Stimulated activated CD4-positive, alpha-beta T cell treated with anti-CD3 and anti-CD28 coated beads, Interleukin-12 subunit alpha, Interleukin-12 subunit beta, amount 100 ng/mL, for 48 hours (primary cell): ENCODE results near the gene IFITM1.

Source experiments
- DNase-seq, 3 donors: peaks; one replicate each; pipeline ENCODE4 v3.0.0-alpha.2; 2020; ENCODE audit warnings: low read depth in 2 of 3, low spot score in 1 of 3

Gene IFITM1

DNA sequence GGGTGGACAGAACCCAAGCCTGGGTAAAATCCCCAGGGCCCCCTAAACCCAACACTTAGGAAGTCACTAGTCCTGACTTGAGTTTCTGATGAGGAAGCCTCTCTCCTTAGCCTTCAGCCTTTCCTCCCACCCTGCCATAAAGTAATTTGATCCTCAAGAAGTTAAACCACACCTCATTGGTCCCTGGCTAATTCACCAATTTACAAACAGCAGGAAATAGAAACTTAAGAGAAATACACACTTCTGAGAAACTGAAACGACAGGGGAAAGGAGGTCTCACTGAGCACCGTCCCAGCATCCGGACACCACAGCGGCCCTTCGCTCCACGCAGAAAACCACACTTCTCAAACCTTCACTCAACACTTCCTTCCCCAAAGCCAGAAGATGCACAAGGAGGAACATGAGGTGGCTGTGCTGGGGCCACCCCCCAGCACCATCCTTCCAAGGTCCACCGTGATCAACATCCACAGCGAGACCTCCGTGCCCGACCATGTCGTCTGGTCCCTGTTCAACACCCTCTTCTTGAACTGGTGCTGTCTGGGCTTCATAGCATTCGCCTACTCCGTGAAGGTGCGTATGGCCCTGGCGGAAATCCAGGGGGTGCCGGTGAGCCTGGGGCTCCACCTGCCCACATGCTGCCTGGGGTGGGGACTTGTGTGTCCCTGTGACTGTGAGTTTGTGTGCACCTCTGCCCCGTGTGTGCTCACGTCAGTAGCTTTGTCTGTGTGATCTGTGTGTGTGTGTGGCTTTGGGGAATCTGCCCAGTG is at the start of gene IFITM1:
TSS of gene IFITM1 (plus strand) at position 254 of the 767 bp plus-strand sequence. CDS start at position 385, 131 bp downstream.
- no peak for DNase-seq

DNA sequence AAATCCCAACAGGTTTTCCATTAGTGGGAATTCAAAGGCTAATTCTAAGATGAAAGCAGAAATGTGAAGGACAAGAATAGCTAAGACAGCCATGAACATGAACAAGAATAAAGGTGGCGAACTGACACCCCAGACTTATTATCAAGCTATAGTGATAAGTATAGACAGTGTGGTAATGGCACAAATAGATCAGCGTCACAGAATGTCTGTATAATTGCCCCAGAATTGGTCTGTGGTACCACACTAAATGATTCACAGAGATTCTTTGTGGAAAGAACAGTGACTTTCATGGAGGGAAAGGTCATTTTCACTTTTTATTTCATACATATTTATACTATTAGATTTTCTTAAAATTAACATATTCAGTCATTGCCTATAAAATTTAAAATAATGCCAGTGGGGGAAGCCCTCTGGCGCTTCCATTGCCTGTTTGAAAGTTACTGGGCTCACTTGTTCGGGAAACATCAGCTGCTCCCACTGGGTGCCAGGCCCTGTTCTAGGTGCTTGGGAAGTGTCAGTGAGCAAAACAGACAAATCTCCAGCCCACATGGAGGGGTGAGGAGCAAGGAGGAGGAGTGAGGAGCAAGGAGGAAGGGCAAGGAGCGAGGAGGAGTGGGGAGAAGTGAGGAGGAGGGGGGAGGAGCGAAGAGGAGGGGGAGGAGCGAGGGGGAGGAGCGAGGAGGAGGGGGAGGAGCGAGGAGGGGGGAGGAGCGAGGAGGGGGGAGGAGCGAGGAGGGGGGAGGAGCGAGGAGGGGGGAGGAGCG is 47.0 kb upstream of the IFITM1 start:
- DNase-seq = peak in 1 of 3 donors; percentile 22

DNA sequence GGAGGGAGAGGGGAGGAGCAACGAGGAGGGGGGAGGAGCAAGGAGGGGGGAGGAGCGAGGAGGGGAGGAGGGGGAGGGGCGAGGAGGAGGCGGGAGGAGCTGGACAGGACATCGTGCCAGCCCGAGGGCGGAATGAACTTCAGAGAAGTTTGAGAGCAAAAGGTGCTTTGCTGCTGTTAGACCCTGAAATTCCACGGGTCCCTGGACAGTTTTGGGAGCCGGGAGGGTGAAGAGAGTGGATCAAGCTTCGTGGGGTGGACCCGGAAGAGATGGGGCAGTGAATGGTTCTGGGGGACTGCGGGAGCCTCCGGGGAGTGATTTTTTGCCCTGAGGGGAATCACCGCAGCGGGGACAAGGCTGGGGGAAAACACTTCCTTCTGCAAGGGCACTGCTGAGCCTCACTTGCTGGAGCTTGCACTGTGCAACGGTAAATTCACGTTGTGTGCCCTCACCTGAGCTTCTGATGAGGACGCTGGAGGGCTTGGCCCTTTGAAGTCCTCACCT is 46.3 kb upstream of the IFITM1 start:
- peak in 1 of 3 donors; percentile 31 for DNase-seq

DNA sequence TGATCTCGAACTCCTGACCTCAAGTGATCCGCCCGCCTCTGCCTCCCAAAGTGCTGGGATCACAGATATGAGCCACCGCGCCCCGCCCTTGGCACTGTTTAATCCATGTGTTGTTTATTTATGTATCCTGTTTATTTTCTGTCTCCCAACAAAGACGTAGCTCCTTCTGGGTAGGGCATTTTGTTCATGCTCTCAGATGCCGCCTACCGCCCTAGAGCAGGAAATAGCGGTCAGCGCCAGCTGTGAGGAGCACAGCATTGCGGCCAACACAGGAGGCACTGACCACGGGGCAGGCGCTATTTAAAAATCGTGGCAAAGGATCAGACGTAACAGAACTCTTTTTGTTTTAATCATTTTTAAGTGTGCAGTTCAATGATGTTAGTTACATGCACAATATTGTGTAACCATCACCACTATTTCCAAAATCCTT is 45.1 kb upstream of the IFITM1 start:
- peak in 1 of 3 donors; percentile 14 for DNase-seq

DNA sequence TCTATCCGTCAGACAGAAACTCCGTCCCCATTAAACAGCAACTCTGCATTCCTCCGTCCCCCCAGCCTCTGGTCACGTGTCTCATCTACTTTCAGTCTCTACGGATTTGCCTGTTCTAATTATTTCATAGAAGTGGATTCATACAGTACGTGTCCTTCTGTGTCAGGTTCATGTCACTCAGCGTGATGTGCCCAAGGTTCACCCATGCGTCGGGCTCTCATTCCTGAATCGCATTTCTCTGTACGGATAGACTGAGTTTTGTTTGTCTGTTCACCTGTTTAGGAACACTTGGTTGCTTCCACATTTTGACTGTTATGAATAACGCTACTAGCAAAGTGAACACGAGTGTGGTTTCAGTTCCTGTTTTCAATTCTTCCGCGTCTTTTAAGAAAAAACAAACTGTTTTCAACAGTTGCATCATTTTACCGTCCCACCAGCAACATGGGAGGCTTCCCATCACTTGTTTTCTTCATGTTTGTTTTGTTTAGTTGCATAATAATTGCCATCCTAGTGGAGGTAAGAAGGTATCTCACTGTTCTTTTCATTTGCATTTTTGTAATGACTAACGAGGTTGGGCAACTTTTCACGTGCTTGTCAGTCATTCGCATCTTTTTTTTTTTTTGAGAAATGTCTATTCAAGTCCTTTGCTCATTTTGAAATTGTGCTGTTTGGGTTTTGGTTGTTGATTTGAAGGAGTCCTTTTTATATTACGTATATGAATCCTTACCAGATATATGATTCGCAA is 44.5 kb upstream of the IFITM1 start:
- peak in 1 of 3 donors; percentile 43 for DNase-seq

DNA sequence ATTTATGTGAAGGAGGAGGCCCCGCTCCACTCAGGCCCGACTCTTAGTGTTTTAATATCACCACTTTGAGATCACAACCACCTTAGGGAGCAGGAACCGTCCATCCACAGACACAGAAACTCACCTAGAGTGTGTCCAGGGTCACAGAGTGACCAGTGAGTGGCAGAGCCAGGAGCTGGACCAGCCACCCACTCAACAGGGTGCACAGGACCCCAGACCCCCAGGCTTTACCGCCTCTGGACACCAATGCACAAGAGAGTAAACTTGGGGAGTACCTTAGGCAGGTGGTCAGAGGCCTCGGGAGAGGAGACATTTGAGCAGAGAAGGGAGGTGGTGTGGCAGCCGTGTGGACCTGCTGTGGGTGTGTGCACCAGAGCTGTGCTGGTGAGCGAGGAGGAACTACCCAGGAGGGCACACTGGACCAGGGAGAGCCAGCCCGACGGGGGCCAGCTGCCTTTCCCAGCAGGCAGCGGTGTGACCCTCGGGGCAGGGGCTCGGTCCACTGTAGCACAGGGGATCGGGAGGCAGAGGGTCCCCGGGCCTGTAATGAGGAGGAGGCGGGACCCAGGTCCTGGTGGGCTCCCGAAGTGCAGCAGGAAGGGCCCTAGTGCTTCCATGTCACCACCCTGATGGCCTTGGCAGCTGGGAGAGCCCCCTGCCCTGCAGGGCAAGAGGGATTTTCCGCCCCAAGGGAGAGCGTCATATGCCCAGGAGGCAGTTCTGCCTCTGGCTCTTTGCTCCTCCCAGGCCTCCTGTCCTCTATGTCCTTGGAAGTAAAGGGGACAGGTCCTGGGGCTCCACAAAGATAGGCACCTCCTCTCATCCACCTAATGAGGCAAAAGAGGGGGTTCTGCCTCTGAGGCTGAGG is 43.2 kb upstream of the IFITM1 start:
- DNase-seq = no peak

DNA sequence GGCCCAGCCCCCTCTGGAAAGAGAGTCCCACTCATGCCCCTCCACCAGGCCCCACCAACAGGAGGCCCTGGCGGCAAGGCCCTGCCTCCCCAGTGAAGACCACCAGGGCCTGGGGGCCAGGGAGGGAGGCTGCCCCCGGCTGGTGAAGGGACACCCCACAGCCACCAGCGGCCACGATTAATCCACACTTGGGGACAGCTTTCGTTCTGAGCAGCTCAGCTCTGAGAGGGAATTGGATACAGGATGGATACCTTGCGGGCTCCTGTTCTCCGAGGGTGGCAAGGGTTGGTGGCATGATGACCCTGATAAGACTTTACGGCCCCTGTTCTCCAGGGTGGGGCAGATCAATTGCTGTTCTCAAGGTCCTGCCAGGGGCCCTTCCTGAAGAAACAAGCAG is 42.5 kb upstream of the IFITM1 start:
- no peak for DNase-seq

DNA sequence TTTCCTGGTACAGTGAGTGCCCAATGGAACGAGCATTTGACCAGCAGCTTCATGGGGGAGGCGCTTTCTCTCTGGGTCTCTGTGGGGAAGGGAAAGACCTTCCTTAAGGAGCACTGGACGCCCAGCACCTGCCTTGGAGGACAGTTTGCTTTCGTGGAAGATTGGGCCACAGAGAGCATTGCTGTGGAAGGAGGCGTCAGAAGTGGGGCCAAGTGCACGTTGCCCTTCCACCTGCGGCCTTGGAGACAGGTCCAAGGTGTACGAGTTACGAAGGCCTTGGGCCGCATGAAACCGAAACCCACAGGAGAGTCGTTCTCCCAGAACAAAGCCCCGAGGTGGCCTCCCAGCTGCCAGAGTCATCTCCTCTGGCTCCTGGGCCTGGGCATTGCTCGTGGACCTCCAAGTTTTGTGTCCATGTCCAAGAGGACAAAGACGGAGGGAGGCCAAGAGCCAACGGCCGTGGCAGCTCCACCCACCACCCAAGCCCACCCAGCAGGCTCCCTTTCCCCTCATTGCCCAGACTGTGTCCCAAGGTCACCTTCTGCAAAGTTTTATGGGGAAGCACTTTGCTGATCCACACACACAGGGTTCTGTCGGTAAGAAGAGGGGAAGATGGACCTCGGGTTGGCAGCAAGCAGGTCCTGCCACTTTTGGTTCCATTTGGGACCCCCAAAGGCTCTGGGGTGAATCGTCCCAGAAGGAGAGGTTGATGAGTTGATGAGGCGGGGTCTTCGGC is 41.5 kb upstream of the IFITM1 start:
- DNase-seq = no peak

DNA sequence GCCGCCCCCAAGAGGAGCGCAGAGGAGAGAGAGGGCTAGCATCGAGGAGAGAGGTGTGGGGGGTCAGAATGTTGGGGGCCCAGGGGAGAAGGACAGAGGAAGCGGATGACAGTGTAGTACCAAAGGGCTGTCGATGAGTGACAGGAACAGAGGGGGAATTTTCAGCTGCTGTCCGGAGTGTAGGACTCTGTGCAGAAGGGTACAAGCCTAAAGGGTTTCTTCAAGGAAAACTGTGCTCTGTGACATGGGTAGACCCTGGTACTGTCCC is 41.0 kb upstream of the IFITM1 start:
- no peak for DNase-seq

DNA sequence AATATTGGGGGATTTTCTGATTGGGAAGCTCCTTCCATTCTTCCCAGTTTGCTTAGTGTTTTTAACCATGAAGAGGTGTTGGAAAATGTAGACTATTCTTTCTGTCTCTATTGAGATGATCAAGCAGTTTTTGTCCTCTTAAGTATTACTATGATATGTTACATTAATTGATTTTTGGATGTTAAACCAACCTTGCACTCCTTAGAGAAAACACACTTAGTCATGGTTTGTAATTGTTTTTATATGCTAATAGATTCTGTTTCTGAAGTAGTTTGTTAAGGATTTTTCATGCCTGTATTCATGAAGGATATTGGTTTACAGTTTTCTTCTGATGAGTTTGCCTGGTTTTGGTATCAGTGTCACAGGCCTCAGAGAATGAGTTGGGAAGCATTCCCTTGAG is 37.6 kb upstream of the IFITM1 start:
- DNase-seq = no peak

DNA sequence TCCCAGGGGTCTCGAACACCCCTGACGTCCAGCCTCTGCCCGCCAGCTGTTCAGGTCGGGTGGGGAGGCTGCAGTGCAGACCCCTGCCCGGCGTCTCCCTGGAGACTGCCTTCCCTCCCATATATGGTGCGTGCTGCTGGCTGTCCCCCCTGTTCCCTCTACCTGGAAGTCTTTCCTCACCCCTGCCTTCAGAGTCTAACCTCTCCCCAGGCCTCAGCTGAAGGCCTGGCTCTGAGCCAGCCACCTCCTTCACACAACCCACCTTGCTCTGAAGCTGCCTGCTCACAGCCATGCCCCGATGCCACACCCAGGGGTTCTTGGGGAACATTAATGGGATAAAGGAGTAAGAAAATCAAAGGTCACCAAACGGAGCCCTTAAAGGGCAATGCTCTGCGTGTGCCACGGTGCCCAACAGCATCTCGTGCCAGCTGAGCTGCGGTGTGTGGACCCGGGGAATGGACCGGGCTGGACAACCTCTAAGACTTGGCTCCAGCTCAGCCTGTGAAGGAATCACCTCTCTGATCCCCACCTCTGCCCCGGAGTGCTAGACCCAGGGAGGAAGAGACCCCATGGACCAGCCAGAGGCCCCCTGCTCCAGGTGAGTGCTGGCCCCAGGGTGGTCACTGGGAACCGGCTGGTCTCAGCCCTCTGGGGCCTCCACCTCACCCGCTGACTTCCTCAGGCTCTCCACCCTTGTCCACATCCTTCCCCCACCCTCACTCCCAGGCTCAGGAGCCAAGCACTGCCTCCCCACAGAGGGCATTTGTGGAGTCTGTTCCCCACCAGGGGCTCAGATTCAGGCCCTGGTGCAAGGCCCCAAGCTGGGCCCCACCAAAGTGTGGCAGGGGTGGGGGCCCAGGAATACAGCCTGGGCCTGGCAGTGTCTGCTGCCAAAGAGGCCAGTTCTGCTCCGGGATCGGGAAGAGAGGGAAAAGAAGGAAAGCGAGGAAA is 35.6 kb upstream of the IFITM1 start, which contains the start of gene NLRP6:
TSS of gene NLRP6 (plus strand) at position 407 of the 951 bp plus-strand sequence. CDS start at position 570, 163 bp downstream.
- no peak for DNase-seq

DNA sequence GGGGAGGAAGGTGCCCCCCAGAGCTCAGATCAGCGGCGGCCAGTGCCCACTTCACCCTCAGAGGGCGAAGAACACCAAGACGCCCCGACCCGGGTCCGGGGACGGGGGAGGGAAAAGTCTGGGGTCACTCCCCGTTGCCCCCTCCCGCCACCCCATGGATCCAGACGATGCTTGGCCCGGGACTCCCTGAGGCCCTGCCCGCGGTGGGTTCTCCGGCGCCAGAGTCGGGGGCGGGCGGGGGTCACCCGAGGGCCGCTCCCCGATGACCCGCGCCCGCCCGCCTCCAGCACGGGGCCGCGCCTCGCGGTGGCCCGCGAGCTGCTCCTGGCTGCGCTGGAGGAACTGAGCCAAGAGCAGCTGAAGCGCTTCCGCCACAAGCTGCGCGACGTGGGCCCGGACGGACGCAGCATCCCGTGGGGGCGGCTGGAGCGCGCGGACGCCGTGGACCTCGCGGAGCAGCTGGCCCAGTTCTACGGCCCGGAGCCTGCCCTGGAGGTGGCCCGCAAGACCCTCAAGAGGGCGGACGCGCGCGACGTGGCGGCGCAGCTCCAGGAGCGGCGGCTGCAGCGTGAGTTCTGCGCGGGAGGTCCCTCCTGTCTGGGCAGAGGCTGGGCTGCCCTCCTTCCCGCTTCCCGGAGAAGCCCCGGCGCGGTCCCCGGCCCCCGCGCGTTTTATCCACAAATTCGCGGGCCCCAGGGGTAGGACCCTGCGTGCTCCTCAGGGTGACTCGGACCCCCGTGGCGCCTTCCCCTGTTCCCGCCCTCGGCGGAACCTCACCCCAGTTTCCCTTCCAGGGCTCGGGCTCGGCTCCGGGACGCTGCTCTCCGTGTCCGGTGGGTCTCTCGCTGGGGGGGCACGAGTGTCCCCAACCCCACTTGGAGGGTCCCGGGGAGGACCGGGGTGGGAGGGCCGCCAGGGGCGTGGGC is 34.5 kb upstream of the IFITM1 start:
- DNase-seq = no peak

DNA sequence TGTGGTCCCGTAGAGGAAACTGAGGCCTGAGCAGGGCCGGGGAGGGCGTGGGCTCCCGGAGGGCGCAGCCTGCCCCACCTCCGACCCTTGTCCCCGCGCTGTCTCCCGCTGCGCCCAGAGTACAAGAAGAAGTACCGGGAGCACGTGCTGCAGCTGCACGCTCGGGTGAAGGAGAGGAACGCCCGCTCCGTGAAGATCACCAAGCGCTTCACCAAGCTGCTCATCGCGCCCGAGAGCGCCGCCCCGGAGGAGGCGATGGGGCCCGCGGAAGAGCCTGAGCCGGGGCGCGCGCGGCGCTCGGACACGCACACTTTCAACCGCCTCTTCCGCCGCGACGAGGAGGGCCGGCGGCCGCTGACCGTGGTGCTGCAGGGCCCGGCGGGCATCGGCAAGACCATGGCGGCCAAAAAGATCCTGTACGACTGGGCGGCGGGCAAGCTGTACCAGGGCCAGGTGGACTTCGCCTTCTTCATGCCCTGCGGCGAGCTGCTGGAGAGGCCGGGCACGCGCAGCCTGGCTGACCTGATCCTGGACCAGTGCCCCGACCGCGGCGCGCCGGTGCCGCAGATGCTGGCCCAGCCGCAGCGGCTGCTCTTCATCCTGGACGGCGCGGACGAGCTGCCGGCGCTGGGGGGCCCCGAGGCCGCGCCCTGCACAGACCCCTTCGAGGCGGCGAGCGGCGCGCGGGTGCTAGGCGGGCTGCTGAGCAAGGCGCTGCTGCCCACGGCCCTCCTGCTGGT is 33.7 kb upstream of the IFITM1 start:
- no peak for DNase-seq

DNA sequence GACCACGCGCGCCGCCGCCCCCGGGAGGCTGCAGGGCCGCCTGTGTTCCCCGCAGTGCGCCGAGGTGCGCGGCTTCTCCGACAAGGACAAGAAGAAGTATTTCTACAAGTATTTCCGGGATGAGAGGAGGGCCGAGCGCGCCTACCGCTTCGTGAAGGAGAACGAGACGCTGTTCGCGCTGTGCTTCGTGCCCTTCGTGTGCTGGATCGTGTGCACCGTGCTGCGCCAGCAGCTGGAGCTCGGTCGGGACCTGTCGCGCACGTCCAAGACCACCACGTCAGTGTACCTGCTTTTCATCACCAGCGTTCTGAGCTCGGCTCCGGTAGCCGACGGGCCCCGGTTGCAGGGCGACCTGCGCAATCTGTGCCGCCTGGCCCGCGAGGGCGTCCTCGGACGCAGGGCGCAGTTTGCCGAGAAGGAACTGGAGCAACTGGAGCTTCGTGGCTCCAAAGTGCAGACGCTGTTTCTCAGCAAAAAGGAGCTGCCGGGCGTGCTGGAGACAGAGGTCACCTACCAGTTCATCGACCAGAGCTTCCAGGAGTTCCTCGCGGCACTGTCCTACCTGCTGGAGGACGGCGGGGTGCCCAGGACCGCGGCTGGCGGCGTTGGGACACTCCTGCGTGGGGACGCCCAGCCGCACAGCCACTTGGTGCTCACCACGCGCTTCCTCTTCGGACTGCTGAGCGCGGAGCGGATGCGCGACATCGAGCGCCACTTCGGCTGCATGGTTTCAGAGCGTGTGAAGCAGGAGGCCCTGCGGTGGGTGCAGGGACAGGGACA is 32.9 kb upstream of the IFITM1 start:
- DNase-seq = no peak

DNA sequence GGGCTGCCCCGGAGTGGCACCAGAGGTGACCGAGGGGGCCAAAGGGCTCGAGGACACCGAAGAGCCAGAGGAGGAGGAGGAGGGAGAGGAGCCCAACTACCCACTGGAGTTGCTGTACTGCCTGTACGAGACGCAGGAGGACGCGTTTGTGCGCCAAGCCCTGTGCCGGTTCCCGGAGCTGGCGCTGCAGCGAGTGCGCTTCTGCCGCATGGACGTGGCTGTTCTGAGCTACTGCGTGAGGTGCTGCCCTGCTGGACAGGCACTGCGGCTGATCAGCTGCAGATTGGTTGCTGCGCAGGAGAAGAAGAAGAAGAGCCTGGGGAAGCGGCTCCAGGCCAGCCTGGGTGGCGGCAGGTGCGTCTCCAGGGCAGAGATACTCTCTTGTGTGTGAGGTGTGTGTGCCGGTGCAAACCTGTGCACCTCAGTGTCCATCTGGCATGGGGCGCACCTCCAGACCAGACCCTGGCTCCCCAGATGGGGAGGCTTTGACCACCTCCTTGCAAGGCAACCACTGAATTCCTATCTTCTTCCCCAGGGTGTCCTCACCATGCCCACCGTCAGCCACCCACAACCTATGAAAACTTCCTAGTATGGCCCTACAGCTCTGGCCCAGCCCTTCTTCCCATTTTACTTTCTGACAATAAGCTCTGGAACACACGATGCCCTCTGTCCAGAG is 32.2 kb upstream of the IFITM1 start:
- no peak for DNase-seq

DNA sequence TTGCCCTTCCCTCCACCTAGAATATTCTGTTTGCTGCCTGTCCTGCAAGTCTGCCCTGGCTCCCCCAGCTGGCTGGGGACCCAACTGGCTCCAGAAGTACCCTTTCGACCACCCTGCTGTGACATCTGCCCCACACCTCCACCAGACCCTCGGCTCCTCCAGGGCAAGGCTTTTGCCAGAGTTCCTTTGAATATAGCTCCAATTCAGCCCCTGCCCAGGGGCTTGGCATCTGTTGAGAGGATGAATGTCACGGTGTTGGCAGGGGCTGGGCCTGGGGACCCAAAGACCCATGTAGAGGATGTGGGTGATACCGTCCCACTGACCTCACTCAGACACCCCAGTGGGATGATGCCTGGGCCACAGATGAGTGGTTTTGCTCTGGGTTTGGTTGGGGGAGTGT is 31.7 kb upstream of the IFITM1 start:
- no peak for DNase-seq
